Gastrocnemius medialis (tissue), 4 donors: Measurements from ENCODE around the gene NCCRP1. TPM values are rescaled to one million over a fixed set of nuclear protein-coding genes. Genes with fewer than 3 reads are reported as not detected.

Experiments
- ATAC-seq, 2 donors: fragments of 150-250 bp; one replicate each; pipeline ENCODE4 v1.9.1; 2016
- DNase-seq, 2 donors: peaks; one replicate each; pipeline ENCODE4 v3.0.0-alpha.2; 2019
- H3K27ac ChIP-seq, 4 donors: fragments of 200-600 bp; sonication (generic); 1 replicate in 1 of 4; 2 replicates in 3 of 4; pipeline ENCODE4 v1.5.1; 2016 to 2018; ENCODE audit warnings: mild to moderate bottlenecking in 2 of 4, moderate library complexity in 1 of 4
- H3K27me3 ChIP-seq, 3 donors: fragments of 200-600 bp; sonication (generic) in 2 of 3; 1 replicate in 1 of 3; 2 replicates in 2 of 3; pipeline versions ENCODE4 v1.5.1 to v1.6.0; 2016 to 2019; ENCODE audit warnings: mild to moderate bottlenecking in 1 of 3, moderate library complexity in 1 of 3
- H3K36me3 ChIP-seq, 2 donors: fragments of 200-600 bp; sonication (generic) in 1 of 2; one replicate each; pipeline ENCODE4 v1.5.1; 2017 to 2018
- H3K4me1 ChIP-seq, 2 donors: fragments of 200-600 bp; sonication (generic) in 1 of 2; one replicate each; pipeline ENCODE4 v1.5.1; 2016 to 2017; ENCODE audit warnings: mild to moderate bottlenecking in 2 of 2
- H3K4me3 ChIP-seq, 4 donors: fragments of 200-600 bp; sonication (generic) in 3 of 4; 1 replicate in 1 of 4; 2 replicates in 3 of 4; pipeline ENCODE4 v1.5.1; 2016 to 2019; ENCODE audit warnings: mild to moderate bottlenecking in 2 of 4
- H3K9me3 ChIP-seq, 3 donors: fragments of 200-600 bp; sonication (generic) in 2 of 3; 1 replicate in 1 of 3; 2 replicates in 2 of 3; pipeline ENCODE4 v1.5.1; 2016 to 2019
- POLR2A ChIP-seq, 2 donors: fragments of 450-650 bp; IDR thresholded peaks; one replicate each; pipeline ENCODE4 v1.6.1; 2017; ENCODE audit warnings: antibody characterized with exemption in 2 of 2, mild to moderate bottlenecking in 2 of 2, moderate library complexity in 2 of 2
- in situ Hi-C, 4 donors: fragments of 200-750 bp; cut with MboI; loops; one replicate each; pipeline versions ENCODE4 v1.15.0 to v1.8.0; 2017; ENCODE audit warnings: low sequenced_read_pairs in 4 of 4
- intact Hi-C: fragments of 100-400 bp; cut with DNase I; formaldehyde crosslinking; loops from one replicate; pipeline ENCODE4 v1.15.1; 2023; ENCODE audit warnings: low total_unique reads
- total RNA-seq, 4 donors: library from RNA; depleted of rRNA; stranded (reverse); fragments of >200 nt; gene quantifications; one replicate each; pipeline versions ENCODE4 v1.1.0 to v1.2.3, GENCODE V29; 2016
- TF ChIP-seq, protein P1 (sequence below), 5 experiments: fragments of 450-650 bp in 3 of 5; fragments of 200-600 bp in 2 of 5; sonication (generic) in 2 of 5; IDR thresholded peaks in 4 of 5; conservative IDR thresholded peaks in 1 of 5; 1 replicate in 4 of 5; 2 replicates in 1 of 5; pipeline ENCODE4 v1.5.1; 2016 to 2019; ENCODE audit warnings: antibody characterized with exemption in 5 of 5, mild to moderate bottlenecking in 3 of 5, moderate library complexity in 3 of 5

Gene NCCRP1
- total RNA-seq, 4 donors from 2014 or later: not detected

GRCh38 chr19:39194832-39195542, 1.8 kb upstream of the NCCRP1 start:
- in situ Hi-C loops (no loop called here), intact Hi-C loops (no loop called here)
- TF ChIP-seq, protein P1, sequence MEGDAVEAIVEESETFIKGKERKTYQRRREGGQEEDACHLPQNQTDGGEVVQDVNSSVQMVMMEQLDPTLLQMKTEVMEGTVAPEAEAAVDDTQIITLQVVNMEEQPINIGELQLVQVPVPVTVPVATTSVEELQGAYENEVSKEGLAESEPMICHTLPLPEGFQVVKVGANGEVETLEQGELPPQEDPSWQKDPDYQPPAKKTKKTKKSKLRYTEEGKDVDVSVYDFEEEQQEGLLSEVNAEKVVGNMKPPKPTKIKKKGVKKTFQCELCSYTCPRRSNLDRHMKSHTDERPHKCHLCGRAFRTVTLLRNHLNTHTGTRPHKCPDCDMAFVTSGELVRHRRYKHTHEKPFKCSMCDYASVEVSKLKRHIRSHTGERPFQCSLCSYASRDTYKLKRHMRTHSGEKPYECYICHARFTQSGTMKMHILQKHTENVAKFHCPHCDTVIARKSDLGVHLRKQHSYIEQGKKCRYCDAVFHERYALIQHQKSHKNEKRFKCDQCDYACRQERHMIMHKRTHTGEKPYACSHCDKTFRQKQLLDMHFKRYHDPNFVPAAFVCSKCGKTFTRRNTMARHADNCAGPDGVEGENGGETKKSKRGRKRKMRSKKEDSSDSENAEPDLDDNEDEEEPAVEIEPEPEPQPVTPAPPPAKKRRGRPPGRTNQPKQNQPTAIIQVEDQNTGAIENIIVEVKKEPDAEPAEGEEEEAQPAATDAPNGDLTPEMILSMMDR (IDR thresholded peaks at IDR 0.05 in 4 of 5, conservative IDR thresholded peaks at IDR 0.05 in 1 of 5): no peak
- no peak for TF ChIP-seq POLR2A (IDR thresholded peaks at IDR 0.05)
- ATAC-seq (no peak), DNase-seq (no peak)
- no peak overlapping the region for H3K4me3 ChIP-seq
- peaks cover 39 to 55% (median 50%) of the 10 kb centered on the region in 3 donors for H3K27me3 ChIP-seq
- no peaks in the 10 kb centered on the region for H3K9me3 ChIP-seq
- no peaks in the 10 kb centered on the region for H3K36me3 ChIP-seq
- H3K4me1 ChIP-seq: no peaks in the 10 kb centered on the region
- no peak overlapping the region for H3K27ac ChIP-seq

DNA sequence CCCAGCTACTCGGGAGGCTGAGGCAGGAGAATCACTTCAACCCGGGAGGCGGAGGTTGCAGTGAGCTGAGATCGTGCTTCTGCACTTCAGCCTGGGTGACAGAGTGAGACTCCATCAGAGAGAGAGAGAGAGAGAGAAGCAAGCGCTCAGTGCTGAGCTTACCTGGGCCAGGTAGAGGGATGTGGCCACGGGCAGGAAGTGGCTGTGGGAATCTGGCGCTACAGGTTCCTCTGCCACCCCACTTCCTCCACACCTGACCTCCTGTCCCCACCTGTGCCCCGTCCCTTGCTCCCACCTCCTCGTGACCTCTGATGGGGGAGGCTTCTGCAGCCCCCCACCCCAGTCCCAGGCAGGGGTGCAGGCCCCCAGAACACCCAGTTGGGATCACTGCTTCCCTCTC, 1.0 kb upstream of the NCCRP1 start:
- peaks cover 45 to 63% (median 57%) of the 10 kb centered on the region in 3 donors for H3K27me3 ChIP-seq
- H3K4me3 ChIP-seq: no peak overlapping the region
- in situ Hi-C loops (no loop called here), intact Hi-C loops (no loop called here)
- ATAC-seq (no peak), DNase-seq (no peak)
- no peaks in the 10 kb centered on the region for H3K4me1 ChIP-seq
- no peaks in the 10 kb centered on the region for H3K36me3 ChIP-seq
- H3K9me3 ChIP-seq: no peaks in the 10 kb centered on the region
- TF ChIP-seq, protein P1 (IDR thresholded peaks at IDR 0.05 in 4 of 5, conservative IDR thresholded peaks at IDR 0.05 in 1 of 5): no peak
- TF ChIP-seq POLR2A (IDR thresholded peaks at IDR 0.05): no peak
- no peak overlapping the region for H3K27ac ChIP-seq

DNA sequence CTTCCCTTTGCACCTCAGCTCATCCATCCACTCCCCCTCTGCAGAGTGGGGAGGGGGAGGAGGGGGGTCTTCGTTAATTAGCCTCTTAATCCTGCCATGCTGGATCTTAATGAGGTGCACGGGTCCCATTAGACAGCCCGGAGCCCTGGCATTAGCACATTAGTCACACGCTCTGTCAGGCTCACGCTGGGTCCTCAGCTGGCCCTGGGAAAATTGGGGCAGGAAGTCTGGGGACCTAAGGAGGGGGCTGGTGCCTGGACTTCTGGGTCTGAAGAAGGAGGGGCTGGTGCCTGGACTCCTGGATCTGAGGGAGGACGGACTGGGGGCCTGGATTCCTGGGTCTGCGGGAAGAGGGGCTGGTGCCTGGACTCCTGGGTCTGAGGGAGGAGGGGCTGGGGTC, 444 bp upstream of the NCCRP1 start:
- Histone ChIP-seq H3K27ac (no peak overlapping the region), H3K4me1 (no peaks in the 10 kb centered on the region), H3K27me3 (peaks cover 47 to 67% (median 60%) of the 10 kb centered on the region in 3 donors), H3K36me3 (no peaks in the 10 kb centered on the region), H3K9me3 (no peaks in the 10 kb centered on the region), H3K4me3 (no peak overlapping the region)
- no peak for DNase-seq
- in situ Hi-C loops (no loop called here), intact Hi-C loops (no loop called here)
- no peak for TF ChIP-seq POLR2A (IDR thresholded peaks at IDR 0.05)
- TF ChIP-seq, protein P1 (IDR thresholded peaks at IDR 0.05 in 4 of 5, conservative IDR thresholded peaks at IDR 0.05 in 1 of 5): no peak
- ATAC-seq: no peak

DNA sequence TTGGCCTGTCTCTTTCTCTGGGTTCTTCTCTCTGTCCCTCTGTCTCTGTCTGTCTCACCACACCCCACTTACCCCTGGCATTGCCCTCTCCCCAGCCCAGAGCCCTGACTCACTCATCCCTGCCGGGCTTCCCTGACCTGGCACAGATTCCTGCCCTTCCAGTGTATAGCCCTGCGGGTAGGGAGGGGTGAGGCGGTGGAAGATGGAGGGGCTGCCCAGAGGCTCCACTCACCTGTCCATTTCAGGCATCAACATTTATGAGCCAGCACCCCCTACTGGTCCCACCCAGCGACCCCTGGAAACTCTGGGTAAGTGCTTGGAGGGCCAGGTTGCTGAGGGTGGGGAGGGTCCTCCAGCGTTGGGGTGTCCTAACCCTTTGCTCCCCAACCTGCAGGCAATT, 1.0 kb downstream of the NCCRP1 start:
- TF ChIP-seq, protein P1 (IDR thresholded peaks at IDR 0.05 in 4 of 5, conservative IDR thresholded peaks at IDR 0.05 in 1 of 5): no peak
- TF ChIP-seq POLR2A (IDR thresholded peaks at IDR 0.05): no peak
- H3K27me3 ChIP-seq: peaks cover 59 to 82% (median 73%) of the 10 kb centered on the region in 3 donors
- no peaks in the 10 kb centered on the region for H3K36me3 ChIP-seq
- DNase-seq (no peak), ATAC-seq (no peak)
- in situ Hi-C loops: no loop called here
- intact Hi-C loops: no loop called here
- no peak overlapping the region for H3K27ac ChIP-seq
- H3K4me3 ChIP-seq: no peak overlapping the region
- no peaks in the 10 kb centered on the region for H3K4me1 ChIP-seq
- no peaks in the 10 kb centered on the region for H3K9me3 ChIP-seq
